Measurements from ENCODE around the gene FRAT2.
A peak's percentile ranks its signal among the peaks of the same experiment; 100 is the strongest.

- TF ChIP-seq EZH2 (IDR thresholded peaks at IDR 0.05; ENCODE audit: borderline replicate concordance, low read length) = no peak
- TF ChIP-seq, protein P1, sequence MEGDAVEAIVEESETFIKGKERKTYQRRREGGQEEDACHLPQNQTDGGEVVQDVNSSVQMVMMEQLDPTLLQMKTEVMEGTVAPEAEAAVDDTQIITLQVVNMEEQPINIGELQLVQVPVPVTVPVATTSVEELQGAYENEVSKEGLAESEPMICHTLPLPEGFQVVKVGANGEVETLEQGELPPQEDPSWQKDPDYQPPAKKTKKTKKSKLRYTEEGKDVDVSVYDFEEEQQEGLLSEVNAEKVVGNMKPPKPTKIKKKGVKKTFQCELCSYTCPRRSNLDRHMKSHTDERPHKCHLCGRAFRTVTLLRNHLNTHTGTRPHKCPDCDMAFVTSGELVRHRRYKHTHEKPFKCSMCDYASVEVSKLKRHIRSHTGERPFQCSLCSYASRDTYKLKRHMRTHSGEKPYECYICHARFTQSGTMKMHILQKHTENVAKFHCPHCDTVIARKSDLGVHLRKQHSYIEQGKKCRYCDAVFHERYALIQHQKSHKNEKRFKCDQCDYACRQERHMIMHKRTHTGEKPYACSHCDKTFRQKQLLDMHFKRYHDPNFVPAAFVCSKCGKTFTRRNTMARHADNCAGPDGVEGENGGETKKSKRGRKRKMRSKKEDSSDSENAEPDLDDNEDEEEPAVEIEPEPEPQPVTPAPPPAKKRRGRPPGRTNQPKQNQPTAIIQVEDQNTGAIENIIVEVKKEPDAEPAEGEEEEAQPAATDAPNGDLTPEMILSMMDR (IDR thresholded peaks at IDR 0.05; ENCODE audit: low read length) = 0 out of 2 replicates have a peak, but pooled peaks have one; percentile 5
Observed at GRCh38 chr10:97333351-97333600, 1.3 kb downstream of the FRAT2 start.
